Keratinocyte (primary cell): Measurements from ENCODE around the gene TRIM8. TPM values are rescaled to one million over a fixed set of nuclear protein-coding genes. Genes with fewer than 3 reads are reported as not detected.

ENCODE experiments used
- DNase-seq: peaks from one replicate; pipeline ENCODE4 v3.0.0-alpha.2; 2011; ENCODE audit warnings: low read depth, missing footprints, low spot score
- FAIRE-seq: peaks from 2 replicates; lab custom pipeline; 2011; peaks lifted over from hg19 to GRCh38; lab: Jason Lieb, UNC
- H2AFZ ChIP-seq: 2 replicates; pipeline ENCODE4 v1.6.0; 2012; ENCODE audit warnings: low read length, control low read depth, inconsistent platforms; ENCODE audit not compliant: control insufficient read depth
- H3K27ac ChIP-seq: 2 replicates; pipeline ENCODE4 v1.5.1; 2011; ENCODE audit warnings: low read length; ENCODE audit not compliant: control insufficient read depth, insufficient read depth
- H3K27me3 ChIP-seq: 3 replicates; pipeline ENCODE4 v1.6.0; 2011; ENCODE audit warnings: low read length; ENCODE audit not compliant: control insufficient read depth, insufficient read depth; ENCODE audit errors: extremely low read depth
- H3K36me3 ChIP-seq, 2 experiments: 2 replicates in 1 of 2; 3 replicates in 1 of 2; pipeline ENCODE4 v1.5.1; 2011; ENCODE audit warnings: low read length in 2 of 2, mild to moderate bottlenecking in 1 of 2; ENCODE audit not compliant: control insufficient read depth in 2 of 2, insufficient read depth in 2 of 2; ENCODE audit errors: extremely low read depth in 1 of 2
- H3K4me1 ChIP-seq: 3 replicates; pipeline ENCODE4 v1.5.1; 2011; ENCODE audit warnings: low read length; ENCODE audit not compliant: control insufficient read depth, insufficient read depth; ENCODE audit errors: extremely low read depth
- H3K4me2 ChIP-seq: 3 replicates; pipeline ENCODE4 v1.6.0; 2011; ENCODE audit warnings: low read depth, low read length; ENCODE audit not compliant: control insufficient read depth, insufficient read depth; ENCODE audit errors: extremely low read depth
- H3K4me3 ChIP-seq, 3 experiments: fragments of 200-600 bp in 1 of 3; sonication (generic) in 1 of 3; 2 replicates in 2 of 3; 3 replicates in 1 of 3; pipeline ENCODE4 v1.5.1; 2011 to 2016; ENCODE audit warnings: low read length in 3 of 3, mild to moderate bottlenecking in 3 of 3, control low read depth in 2 of 3, inconsistent platforms in 1 of 3, low read depth in 1 of 3, mixed read lengths in 1 of 3, mixed run types in 1 of 3, moderate library complexity in 1 of 3; ENCODE audit not compliant: control insufficient read depth in 2 of 3, insufficient read depth in 2 of 3; ENCODE audit errors: extremely low read depth in 1 of 3
- H3K79me2 ChIP-seq: 2 replicates; pipeline ENCODE4 v1.6.0; 2012; ENCODE audit warnings: low read length; ENCODE audit not compliant: control insufficient read depth, insufficient read depth
- H3K9ac ChIP-seq: 3 replicates; pipeline ENCODE4 v1.6.0; 2011; ENCODE audit warnings: low read length; ENCODE audit not compliant: control insufficient read depth, insufficient read depth; ENCODE audit errors: extremely low read depth
- H3K9me1 ChIP-seq: 3 replicates; pipeline ENCODE4 v1.6.0; 2011; ENCODE audit warnings: low read length; ENCODE audit not compliant: control insufficient read depth, insufficient read depth; ENCODE audit errors: extremely low read depth
- H3K9me3 ChIP-seq: 2 replicates; pipeline ENCODE4 v1.5.1; 2012; ENCODE audit warnings: low read depth, low read length; ENCODE audit not compliant: control insufficient read depth
- H4K20me1 ChIP-seq: 3 replicates; pipeline ENCODE4 v1.6.0; 2011; ENCODE audit warnings: low read length; ENCODE audit not compliant: control insufficient read depth, insufficient read depth; ENCODE audit errors: extremely low read depth
- CTCF ChIP-seq, 3 experiments: IDR thresholded peaks in 1 of 3; conservative IDR thresholded peaks in 1 of 3; optimal IDR thresholded peaks in 1 of 3; 2 replicates in 2 of 3; 3 replicates in 1 of 3; pipeline versions ENCODE3 to v1.5.1; 2011; ENCODE audit warnings: low read length in 3 of 3, mild to moderate bottlenecking in 3 of 3, moderate library complexity in 2 of 3, control low read depth in 1 of 3, inconsistent platforms in 1 of 3; ENCODE audit not compliant: insufficient read depth in 2 of 3; ENCODE audit errors: extremely low read depth in 1 of 3
- EZH2 ChIP-seq: IDR thresholded peaks from one replicate; pipeline ENCODE4 v1.6.1; 2012; ENCODE audit warnings: inconsistent platforms, mild to moderate bottlenecking, low read length, moderate library complexity
- dilution Hi-C: fragments of 300-500 bp; cut with MboI; formaldehyde crosslinking; loops from one replicate; pipeline ENCODE4 v1.7.0; 2020; ENCODE audit warnings: low sequenced_read_pairs; ENCODE audit not compliant: extremely low pct_ligation_motif_present
- polyA plus RNA-seq, 5 experiments: library from polyadenylated mRNA; depleted of rRNA in 3 of 5; stranded (reverse) in 3 of 5; stranded (forward) in 1 of 5; unstranded in 1 of 5; fragments of >200 nt; gene quantifications; 1 replicate in 1 of 5; 2 replicates in 3 of 5; 3 replicates in 1 of 5; pipeline versions ENCODE4 v1.2.1 to v1.2.3, GENCODE V29; 2011 to 2012; ENCODE audit warnings: missing spikeins in 2 of 5, low read depth in 1 of 5, low replicate concordance in 1 of 5

The TRIM8 gene
- polyA plus RNA-seq, 1 donor (not counting 4 experiments of a cell fraction or from before 2014, with no cell fraction given), result 24.8 TPM

- peaks cover 23% of the 10 kb centered on the region for H3K4me1 ChIP-seq
- no peak overlapping the region for H3K9ac ChIP-seq
- no peak for DNase-seq
- no peak overlapping the region for H3K4me2 ChIP-seq
- dilution Hi-C loops, result no loop called here
- H3K4me3 ChIP-seq, result no peak overlapping the region
- no peaks in the 10 kb centered on the region for H3K9me1 ChIP-seq
- no peak for TF ChIP-seq CTCF (optimal IDR thresholded peaks at IDR 0.05 in 1 of 3, IDR thresholded peaks at IDR 0.05 in 1 of 3, conservative IDR thresholded peaks at IDR 0.05 in 1 of 3; ENCODE audit: extremely low read depth in 1 of 3, insufficient read depth in 2 of 3, low read length in 3 of 3)
- no peak for TF ChIP-seq EZH2
- H2AFZ ChIP-seq, result no peak overlapping the region
- H3K27me3 ChIP-seq, result no peaks in the 10 kb centered on the region
- no peaks in the 10 kb centered on the region for H3K9me3 ChIP-seq
- FAIRE-seq, result peak; percentile 34
- no peaks in the 10 kb centered on the region for H4K20me1 ChIP-seq
- peaks cover 0 to 5% of the 10 kb centered on the region in 2 experiments for H3K36me3 ChIP-seq
- H3K79me2 ChIP-seq, result no peaks in the 10 kb centered on the region
- no peak overlapping the region for H3K27ac ChIP-seq
Measured at GRCh38 chr10:102605712-102606111, 38.6 kb upstream of the TRIM8 start.

DNA sequence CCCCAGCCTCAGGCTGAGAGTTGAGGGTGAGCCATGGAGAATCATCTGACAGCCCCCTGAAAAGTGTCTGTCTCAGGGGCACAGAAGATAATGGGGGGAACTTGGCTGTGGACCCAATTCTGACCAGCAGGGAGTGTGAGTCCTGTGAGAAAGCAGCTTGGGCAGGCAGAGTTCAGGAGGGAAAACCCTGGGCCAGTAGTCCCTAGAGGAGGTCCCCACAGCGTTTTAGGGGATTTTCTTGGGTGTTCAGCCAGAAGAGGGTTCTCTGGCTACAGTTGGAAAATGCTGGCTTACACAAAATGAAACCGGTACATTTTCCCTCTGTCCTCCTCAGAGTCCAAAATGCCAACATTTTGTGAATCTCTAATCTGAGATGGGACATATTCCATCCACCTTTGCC, 35.8 kb upstream of the TRIM8 start:
- no peak for DNase-seq
- Histone ChIP-seq H3K4me2 (no peak overlapping the region), H4K20me1 (no peaks in the 10 kb centered on the region), H3K9ac (no peak overlapping the region), H2AFZ (no peak overlapping the region), H3K79me2 (no peaks in the 10 kb centered on the region), H3K4me3 (no peak overlapping the region), H3K36me3 (peaks cover 0 to 3% of the 10 kb centered on the region in 2 experiments), H3K4me1 (peaks cover 28% of the 10 kb centered on the region), H3K27ac (no peak overlapping the region), H3K9me3 (no peaks in the 10 kb centered on the region), H3K27me3 (no peaks in the 10 kb centered on the region), H3K9me1 (no peaks in the 10 kb centered on the region)
- dilution Hi-C loops, result no loop called here
- no peak for TF ChIP-seq CTCF (optimal IDR thresholded peaks at IDR 0.05 in 1 of 3, IDR thresholded peaks at IDR 0.05 in 1 of 3, conservative IDR thresholded peaks at IDR 0.05 in 1 of 3; ENCODE audit: extremely low read depth in 1 of 3, insufficient read depth in 2 of 3, low read length in 3 of 3)
- no peak for TF ChIP-seq EZH2
- FAIRE-seq, result no peak
